Tibial nerve (tissue), 4 donors: ENCODE data around the gene GPALPP1.
"Not testable (repeated sequence)": the region's sequence is repeated elsewhere in the genome, so short reads cannot be mapped to it uniquely, and the experiment has no call there.

Experiments
- CTCF ChIP-seq, 5 experiments: fragments of 200-600 bp in 3 of 5; fragments of 450-650 bp in 2 of 5; sonication (generic) in 3 of 5; IDR thresholded peaks; one replicate each; pipeline ENCODE4 v1.5.1; 2016 to 2019; ENCODE audit warnings: antibody characterized with exemption in 5 of 5, mild to moderate bottlenecking in 3 of 5, moderate library complexity in 2 of 5
- EP300 ChIP-seq, 2 donors: sonication (generic); formaldehyde crosslinking; IDR thresholded peaks; one replicate each; pipeline ENCODE4 v1.6.1; 2017; ENCODE audit warnings: antibody characterized with exemption in 2 of 2, mild to moderate bottlenecking in 1 of 2
- POLR2A ChIP-seq, 2 donors: fragments of 450-650 bp; IDR thresholded peaks; one replicate each; pipeline ENCODE4 v1.6.1; 2017; ENCODE audit warnings: antibody characterized with exemption in 2 of 2, mild to moderate bottlenecking in 2 of 2, moderate library complexity in 2 of 2

GRCh38 chr13:45019981-45020380, 30.6 kb downstream of the GPALPP1 start:
- TF ChIP-seq CTCF, POLR2A, EP300 (IDR thresholded peaks at IDR 0.05): not testable (repeated sequence)
